22Rv1 (cell line): ENCODE data around the gene CAMTA2.

ENCODE experiments used
- ZFX ChIP-seq: fragments of 450-650 bp; IDR thresholded peaks from 2 replicates; pipeline ENCODE4 v1.6.1; 2017; ENCODE audit warnings: antibody characterized with exemption, borderline replicate concordance
- TF ChIP-seq, protein P1 (sequence below): fragments of 450-650 bp; IDR thresholded peaks from 2 replicates; pipeline ENCODE4 v1.5.1; 2017; ENCODE audit warnings: mild to moderate bottlenecking

- TF ChIP-seq, protein P1, sequence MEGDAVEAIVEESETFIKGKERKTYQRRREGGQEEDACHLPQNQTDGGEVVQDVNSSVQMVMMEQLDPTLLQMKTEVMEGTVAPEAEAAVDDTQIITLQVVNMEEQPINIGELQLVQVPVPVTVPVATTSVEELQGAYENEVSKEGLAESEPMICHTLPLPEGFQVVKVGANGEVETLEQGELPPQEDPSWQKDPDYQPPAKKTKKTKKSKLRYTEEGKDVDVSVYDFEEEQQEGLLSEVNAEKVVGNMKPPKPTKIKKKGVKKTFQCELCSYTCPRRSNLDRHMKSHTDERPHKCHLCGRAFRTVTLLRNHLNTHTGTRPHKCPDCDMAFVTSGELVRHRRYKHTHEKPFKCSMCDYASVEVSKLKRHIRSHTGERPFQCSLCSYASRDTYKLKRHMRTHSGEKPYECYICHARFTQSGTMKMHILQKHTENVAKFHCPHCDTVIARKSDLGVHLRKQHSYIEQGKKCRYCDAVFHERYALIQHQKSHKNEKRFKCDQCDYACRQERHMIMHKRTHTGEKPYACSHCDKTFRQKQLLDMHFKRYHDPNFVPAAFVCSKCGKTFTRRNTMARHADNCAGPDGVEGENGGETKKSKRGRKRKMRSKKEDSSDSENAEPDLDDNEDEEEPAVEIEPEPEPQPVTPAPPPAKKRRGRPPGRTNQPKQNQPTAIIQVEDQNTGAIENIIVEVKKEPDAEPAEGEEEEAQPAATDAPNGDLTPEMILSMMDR: no peak
- TF ChIP-seq ZFX: no peak
Measured at GRCh38 chr17:5019475-5019956, 32.0 kb upstream of the CAMTA2 start.
